ENCODE results near the gene COL25A1.
"Not testable (repeated sequence)": the region's sequence is repeated elsewhere in the genome, so short reads cannot be mapped to it uniquely, and the experiment has no call there.

The COL25A1 gene

DNA sequence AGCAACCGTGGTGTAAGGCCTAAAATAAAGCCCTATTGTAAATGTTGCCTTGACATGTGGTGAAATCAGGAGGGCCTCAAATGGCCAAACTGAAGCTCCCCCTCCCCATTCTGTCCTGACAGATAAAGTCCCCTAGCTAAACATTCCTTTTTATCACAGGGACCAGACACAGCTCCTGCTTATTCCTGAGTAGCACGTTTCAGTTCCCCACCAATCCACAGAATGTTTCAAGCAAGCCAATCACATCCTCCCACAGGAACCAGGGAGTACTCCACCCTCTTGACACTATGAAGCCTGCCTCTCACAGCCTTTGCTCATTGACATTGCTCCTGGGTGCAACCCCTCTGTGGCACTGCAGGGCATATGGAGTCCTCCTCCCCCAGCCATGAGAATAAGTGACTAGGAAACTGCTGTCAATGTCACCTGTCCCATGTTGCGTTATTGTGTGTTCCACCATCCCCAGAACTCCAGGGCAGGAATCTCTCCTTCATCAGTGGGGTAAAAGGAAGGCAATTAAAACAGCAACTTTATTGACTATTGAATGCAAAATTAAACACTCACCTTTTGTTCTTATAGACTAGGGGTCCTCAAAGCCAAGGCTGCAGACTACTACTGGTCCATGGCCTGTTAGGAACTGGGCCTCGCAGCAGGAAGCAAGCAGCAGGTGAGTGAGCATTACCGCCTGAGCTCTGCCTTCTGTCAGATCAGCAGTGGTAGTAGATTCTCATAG is 128.1 kb downstream of the COL25A1 start:
- no peak for DNase-seq (ENCODE audit: low read depth in 2 of 2, low spot score in 1 of 2)

DNA sequence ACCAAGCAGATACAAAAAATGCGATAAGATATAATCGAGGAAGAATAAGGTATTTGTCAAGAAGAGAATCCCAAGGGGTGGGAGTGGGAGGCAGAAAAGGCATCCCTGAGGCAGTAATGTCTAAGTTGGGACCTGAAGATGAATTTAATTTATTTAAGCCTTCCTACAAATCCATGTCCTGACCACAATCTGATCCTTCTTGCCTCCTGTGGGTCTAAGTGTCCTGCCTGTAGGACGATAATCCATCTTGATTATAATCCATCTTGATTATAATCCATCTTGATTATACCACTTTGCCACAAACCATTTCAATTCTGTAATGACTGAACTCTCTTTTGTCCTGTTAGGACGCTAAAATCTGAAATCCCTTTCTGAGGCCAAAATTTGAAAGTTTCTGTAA is 130.2 kb downstream of the COL25A1 start:
- no peak for DNase-seq (ENCODE audit: low read depth in 2 of 2, low spot score in 1 of 2)

DNA sequence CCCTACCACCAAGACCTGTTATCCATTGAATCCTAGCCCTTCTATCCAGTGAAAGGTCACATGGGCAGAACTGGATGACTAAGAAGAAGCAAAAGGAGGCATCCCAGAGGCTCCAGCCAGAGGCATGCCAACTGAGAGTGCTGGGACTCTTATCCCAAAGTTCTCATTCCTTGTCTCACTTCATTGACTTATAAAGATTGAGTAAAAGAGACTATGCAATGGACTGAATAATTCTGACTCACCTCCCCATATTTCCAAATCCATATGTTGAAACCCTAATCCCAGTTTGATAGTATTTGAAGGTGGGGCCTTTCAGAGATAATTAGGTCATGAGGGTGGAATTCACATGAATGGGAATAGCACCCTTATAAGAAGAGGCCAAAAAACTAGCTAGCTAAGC is 131.4 kb downstream of the COL25A1 start:
- no peak for DNase-seq (ENCODE audit: low read depth in 2 of 2, low spot score in 1 of 2)

DNA sequence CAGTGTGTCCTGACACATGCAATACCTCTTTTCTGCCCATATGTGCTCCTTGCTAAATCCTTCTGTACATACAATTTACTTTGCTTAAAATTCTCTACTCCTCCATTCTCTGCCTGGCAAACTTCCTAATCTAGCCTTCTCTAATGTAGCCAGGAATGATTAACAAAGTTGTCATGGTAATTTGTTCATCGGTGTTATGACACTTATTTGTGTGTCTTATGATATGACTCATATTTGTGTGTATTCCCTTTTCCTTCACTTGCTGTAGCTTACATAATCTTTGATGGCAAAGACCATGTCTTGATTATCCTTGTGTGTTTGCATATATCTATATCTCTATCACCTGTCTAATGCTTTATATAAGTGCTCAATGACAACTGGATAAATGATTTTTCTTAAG is 133.3 kb downstream of the COL25A1 start:
- DNase-seq (ENCODE audit: low read depth in 2 of 2, low spot score in 1 of 2) = no peak

DNA sequence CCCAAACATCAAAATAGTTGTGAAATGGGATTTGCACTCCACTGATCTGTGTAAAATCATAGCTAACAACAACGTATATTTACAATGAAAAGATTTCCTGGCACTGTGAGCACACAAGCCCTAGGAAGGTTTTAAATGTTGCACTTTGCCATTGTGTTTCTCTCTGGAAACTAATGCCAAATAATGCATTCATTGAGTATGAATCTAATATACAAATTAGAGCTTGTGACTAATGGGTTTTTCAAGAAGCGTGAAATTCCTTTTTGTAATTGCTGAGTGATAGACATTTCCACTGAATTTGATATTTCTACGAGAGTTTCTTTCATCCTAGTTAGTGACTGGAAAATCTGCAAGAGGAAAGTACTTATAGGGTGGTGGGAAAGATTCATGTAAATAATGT is 135.9 kb downstream of the COL25A1 start:
- no peak for DNase-seq (ENCODE audit: low read depth in 2 of 2, low spot score in 1 of 2)

DNA sequence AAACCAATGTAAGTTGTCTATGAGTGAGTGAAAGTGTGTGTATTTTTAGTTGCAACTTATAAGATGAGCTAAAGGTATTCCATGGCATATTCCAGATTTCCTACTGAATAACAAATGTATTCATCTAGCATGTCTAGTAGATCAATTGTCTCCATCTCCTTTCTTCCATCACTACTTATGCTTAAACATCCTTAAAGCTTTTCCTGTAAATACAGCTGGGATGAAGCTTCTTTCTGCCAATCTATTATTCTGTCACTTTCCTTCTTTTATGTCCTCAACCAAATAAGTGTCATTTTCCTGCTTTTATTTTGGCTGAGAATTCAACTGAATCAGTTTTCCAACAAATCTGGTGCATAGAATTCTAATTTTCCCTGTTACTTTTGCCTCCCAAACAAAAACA is 136.3 kb downstream of the COL25A1 start:
- no peak for DNase-seq (ENCODE audit: low read depth in 2 of 2, low spot score in 1 of 2)

DNA sequence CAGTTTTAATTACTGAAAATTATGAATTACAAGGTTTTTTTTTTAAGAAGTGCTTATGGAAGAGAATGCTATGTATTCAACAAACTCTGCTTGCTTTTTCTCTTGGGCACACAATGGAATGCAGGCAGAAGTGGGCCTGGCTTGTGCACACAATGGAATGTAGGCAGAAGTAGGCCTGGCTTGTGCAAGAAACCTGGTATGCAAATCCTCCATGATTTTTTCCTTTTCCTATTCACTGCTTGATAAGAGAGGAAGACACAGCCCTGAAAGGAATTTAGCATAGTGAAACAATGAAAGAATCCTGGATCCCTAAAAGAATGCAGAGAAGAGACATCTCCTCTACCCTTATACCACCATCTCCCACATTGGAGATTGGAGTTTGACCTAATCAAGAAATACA is 138.4 kb downstream of the COL25A1 start:
- no peak for DNase-seq (ENCODE audit: low read depth in 2 of 2, low spot score in 1 of 2)

DNA sequence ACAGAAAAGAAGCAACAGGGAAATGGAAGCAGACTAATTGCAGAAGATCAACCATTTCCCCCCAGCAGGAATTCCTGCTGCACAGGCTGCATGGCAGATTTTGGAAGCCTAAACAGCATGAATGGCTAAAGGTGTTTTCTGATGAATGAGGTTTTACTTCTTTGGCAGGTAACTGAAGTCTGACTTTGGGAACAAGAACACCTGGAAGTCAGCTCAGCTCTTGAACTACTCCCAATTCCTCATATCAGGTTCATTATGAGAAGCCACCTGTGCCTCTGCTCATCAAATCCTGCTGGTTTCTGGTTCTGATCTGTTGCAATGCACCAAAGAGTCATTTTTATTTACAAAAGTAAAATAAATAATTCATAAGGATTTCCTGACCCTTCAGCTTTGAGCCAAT is 139.0 kb downstream of the COL25A1 start:
- DNase-seq (ENCODE audit: low read depth in 2 of 2, low spot score in 1 of 2) = no peak

DNA sequence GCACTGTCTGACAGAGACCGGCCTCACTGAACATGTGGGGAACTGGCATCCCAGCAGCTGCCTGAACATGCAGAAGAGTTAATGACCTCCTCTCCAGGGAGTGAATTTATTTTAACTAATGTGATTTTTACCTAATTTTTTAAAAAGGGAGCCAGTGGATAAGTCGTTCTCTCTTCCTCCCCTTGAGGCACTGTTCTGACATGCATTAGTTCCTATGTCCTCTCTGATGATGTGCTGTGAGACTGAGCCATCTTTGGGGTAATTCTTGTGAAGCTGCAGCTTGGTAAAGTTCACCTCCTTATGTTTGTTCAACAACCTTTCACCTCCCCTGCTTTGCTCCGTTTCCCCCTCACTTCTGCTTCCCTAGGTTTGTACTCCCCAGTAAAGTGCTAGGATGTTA is 139.7 kb downstream of the COL25A1 start:
- no peak for DNase-seq (ENCODE audit: low read depth in 2 of 2, low spot score in 1 of 2)

DNA sequence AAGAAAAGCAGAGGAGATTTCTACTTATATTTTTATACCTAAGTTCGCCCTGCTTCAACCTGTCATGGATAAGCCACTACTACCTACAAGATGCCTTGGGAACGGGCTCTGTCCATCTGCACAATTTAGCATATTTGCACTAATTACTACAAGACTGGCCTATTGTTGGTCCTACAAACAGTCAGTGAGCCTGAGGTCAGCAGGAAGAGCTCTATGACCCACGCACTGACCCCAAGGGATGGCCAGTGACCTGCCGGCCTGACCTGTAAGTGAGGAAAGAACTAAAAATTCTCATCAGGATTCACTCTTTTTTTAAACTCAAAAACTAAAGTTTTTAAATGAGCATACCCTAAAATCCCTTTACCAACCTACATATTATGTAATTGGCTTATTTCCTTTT is 142.0 kb downstream of the COL25A1 start:
- no peak for DNase-seq (ENCODE audit: low read depth in 2 of 2, low spot score in 1 of 2)

DNA sequence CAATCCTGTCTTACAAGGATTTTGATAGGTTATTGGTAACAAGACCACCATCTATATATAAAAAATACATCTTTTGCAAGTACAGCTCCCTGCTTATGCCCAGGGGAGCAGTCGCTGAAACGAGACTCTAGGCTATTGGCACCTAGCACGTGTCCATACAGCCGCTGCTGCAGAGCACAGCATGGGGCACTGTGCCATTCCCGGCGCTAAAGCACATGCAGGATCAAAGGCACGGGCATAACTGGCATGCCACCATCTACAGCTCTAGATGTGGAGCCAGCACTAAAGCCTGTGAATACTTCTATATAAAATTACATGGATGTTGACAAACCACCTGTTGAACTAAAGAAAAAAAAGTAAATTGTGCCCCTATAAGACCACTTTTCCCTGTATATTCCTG is 144.8 kb downstream of the COL25A1 start:
- no peak for DNase-seq (ENCODE audit: low read depth in 2 of 2, low spot score in 1 of 2)

DNA sequence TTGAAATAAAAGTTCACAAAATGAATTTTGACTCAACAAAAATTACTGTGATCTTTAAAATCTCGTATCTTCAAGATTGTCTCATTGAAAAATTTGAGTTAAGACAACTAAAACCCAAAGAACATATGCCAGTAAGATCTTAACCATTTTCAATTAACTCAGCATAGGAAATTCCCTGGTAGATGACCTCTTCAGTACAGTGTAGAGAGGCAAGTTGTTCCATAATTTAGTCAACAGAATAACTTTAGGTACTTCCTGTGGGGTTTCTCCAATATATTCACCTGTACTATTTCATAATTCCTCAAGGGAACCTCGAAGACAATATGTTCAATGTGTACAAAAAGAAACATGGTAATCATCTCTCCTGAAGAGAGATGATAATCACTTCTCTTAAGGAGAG is 145.3 kb downstream of the COL25A1 start:
- DNase-seq (ENCODE audit: low read depth in 2 of 2, low spot score in 1 of 2) = no peak

DNA sequence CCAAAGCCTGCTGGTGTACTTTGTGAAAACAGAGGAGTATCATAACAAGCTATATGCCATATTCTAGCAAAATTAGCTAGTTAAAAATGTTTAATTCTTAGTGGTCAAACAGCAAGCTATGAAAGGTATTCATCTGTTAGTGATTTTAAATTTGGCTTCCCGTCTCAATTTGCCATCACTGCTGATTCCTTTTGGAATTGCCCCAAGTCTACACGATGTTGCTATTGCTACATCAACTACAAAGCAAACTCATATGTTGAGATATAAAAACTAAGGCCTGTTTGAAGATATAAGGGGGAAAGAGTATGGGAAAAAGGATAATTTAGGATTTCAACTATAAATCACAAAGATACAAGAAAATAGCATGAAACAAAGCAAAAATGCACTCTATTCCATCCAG is 146.1 kb downstream of the COL25A1 start:
- no peak for DNase-seq (ENCODE audit: low read depth in 2 of 2, low spot score in 1 of 2)

DNA sequence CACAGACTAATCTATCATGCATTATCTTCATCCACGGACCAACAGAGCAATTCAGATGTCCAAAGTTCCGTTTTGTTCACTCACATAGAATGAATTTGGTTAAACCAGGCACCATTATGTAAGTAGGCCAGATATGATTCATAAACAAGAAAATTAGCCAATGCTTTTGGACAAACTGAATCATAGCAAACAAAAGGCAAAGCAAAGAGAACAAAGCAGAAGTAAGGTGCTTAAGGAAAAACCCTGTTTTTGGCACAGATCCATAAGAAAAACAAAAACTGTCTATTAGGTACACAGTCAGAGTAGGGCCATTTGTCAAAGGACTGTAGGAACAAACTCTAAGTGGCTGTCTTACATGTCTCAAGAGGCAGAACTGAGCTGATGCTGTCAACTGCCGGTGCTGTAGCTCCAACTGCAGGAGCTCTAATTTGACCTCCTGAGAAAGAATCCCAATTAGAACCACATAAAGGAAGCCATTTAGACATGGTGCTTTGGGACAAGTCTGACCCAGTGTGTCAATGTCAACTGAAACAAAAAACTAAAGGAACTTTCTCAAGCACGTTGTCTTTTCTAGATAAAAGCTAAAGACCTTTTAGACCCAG is 146.7 kb downstream of the COL25A1 start:
- DNase-seq (ENCODE audit: low read depth in 2 of 2, low spot score in 1 of 2) = no peak

DNA sequence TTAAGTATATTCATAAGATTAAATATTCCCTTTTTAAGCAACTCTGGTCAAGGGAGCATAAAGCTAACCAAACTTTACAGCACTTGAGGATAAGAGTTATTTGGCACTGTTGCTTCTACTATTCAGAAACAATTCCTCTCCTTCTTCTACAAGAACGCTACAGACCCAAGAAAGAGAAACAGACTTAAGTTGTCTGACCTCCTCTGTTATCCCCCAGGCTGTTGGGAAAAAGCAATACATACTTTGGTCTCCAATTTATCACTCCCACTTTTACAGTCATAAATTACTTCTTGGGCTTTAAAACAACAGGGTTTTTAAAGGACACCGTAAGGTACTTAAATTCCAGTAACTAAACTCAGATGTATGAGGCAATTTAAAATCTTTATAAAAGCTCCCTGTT is 147.4 kb downstream of the COL25A1 start:
- DNase-seq (ENCODE audit: low read depth in 2 of 2, low spot score in 1 of 2) = no peak

DNA sequence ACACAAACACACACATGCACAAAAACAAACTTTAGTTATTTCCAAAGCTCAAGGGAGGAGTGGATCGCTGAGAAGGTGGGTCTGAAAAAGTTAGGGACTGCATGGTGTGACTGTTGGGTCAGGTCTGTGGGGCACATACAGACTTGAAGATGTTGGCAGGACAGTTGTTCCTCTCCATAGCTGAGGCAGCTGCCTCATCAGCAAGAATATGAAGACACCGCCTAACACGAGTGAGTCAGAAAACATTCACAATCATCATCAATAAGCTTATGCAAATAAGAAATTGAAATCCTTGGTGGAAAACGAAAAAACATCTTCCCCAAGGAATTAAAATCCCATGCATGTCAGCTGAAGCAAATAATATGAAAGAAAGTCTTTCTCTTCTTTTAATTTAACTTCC is 148.0 kb downstream of the COL25A1 start:
- DNase-seq (ENCODE audit: low read depth in 2 of 2, low spot score in 1 of 2) = no peak

DNA sequence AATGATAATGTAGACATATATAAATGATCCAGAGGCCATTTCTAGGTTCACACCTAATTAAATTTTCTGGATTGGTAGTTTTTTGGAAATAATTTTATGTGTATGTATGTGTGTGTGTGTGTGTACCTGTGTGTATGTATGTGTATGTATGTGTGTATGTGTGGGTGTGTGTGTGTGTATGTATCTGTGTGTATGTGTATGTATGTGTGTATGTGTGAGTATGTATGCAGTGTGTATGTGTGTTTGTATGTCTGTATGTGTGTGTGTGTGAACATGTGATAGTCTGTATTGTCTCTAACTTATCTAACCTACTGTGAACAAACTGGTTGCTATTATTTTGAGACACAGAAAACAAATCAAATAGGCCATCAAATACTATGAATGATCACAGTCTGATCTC is 152.6 kb downstream of the COL25A1 start:
- no peak for DNase-seq (ENCODE audit: low read depth in 2 of 2, low spot score in 1 of 2)

DNA sequence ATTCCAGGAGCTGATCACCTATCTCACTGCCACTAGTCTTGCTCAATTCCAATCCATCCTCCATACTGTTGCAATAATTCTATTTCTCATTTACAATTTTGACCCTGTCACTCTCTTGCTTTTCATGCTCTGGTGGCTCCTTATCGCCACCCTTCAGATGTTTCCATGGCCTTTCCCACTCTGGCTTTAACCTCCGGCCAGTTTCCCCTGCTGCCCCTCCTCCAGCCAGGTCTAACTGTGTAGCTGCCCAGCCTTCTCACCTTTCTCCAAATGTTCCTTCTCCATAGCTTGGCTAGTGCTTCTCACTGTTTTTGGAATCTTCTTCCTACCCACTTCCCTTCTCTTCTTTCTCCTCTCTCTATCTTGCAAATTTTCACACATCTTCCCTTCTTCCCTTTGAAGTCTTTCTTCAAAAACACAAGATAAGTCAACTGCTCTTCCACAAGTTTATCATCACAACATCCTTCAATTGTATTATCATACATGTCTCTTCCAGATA is 153.8 kb downstream of the COL25A1 start:
- no peak for DNase-seq (ENCODE audit: low read depth in 2 of 2, low spot score in 1 of 2)

DNA sequence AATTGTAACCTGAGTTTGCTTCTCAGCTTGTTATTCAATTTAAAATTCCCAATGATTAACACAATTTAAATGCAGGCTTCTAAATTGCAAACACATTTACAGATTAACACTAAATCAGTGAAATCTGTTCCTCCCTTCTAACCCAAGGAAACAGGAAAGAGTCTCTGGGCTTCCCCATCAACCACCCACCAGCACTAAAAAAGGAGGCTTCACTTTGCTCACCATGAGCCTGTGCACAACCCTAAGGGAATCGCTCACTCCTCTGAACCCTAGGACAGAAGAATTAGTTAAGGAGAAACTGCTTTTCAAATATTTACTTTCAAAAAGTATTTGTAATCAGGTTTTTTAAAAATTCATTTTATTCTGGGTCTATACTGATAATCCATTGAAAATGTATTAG is 155.3 kb downstream of the COL25A1 start:
- DNase-seq (ENCODE audit: low read depth in 2 of 2, low spot score in 1 of 2) = no peak

DNA sequence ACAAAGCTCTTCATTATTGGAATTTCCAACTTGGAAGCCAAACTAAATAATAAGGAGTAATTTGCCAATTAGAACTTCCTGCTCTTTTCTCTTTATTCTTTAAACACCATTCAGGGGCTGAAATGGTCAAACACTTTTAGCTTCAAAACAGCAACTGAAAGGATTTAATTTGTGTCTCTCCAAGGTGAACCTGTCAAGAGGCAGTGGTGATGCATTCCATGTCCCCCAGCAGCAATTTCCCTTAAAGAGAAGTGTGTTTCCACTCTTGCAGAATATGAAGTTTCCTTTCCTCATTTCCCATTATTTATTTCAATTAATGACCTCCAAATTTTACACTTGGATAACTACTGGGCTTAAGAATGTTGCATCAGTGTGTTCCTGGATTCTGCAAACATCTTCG is 156.0 kb downstream of the COL25A1 start:
- no peak for DNase-seq (ENCODE audit: low read depth in 2 of 2, low spot score in 1 of 2)

DNA sequence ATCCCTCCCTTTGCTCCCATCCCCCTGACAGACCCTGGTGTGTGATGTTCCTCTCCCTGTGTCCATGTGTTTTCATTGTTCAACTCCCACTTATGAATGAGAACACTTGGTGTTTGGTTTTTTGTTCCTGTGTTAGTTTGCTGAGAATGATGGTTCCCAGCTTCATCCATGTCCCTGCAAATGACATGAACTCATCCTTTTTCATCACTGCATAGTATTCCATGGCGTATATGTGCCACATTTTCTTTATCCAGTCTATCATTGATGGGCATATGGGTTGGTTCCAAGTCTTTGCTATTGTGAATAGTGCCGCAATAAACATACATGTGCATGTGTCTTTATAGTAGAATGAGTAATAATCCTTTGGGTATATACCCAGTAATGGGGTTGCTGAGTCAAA is 164.3 kb downstream of the COL25A1 start:
- DNase-seq (ENCODE audit: low read depth in 2 of 2, low spot score in 1 of 2) = not testable (repeated sequence)

DNA sequence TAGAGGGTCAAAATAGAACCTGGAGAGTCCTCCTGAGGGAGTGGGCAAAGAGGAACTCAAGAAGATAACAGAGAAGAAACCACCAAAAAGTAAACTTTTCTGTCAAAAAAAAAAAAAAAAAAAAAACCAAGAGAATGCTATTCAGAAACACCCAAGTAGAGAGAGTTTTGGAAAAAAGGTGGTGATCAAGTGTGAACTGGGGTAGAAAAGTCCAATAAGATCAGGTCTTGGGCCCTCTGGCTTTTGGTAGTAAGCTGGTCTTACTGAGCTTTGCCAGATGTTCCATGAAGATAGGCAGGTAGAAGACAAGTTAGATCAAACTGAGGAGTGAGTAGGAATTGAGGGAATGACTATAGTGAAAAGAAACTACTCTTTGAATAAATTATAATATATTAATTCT is 167.5 kb downstream of the COL25A1 start:
- no peak for DNase-seq (ENCODE audit: low read depth in 2 of 2, low spot score in 1 of 2)

DNA sequence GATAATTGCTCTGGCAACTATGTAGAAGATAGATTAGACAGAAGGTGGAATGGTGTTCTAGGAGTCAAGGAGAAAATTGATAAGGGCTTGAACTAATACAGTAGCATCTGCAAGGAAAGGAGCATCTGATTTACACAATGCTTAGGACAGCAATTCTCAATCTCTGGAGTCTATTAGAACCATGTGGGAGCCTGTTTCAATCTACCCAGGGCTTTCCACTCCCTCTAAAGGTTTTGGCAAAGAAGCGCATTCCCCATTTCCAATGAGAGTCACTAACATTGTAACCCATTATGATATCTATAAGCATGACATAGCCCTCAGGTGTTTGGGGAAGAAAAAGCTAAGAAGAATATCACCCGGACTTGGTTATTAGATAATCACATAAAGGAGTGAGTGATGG is 168.2 kb downstream of the COL25A1 start:
- DNase-seq (ENCODE audit: low read depth in 2 of 2, low spot score in 1 of 2) = no peak

Measured in stimulated activated CD8-positive, alpha-beta memory T cell treated with anti-CD3 and anti-CD28 coated beads, Interleukin-4, amount 100 ng/mL, for 1 hour (primary cell).